Thyroid gland (tissue), 4 donors: Measurements from ENCODE around the gene RTF1.
"Not testable (repeated sequence)": the region's sequence is repeated elsewhere in the genome, so short reads cannot be mapped to it uniquely, and the experiment has no call there.

ENCODE experiments used
- POLR2A ChIP-seq, 2 donors: fragments of 450-650 bp; IDR thresholded peaks; one replicate each; pipeline ENCODE4 v1.6.1; 2017; ENCODE audit warnings: antibody characterized with exemption in 2 of 2, mild to moderate bottlenecking in 2 of 2, moderate library complexity in 1 of 2
- TF ChIP-seq, protein P1 (sequence below), 6 experiments: fragments of 200-600 bp in 3 of 6; fragments of 450-650 bp in 3 of 6; sonication (generic) in 3 of 6; IDR thresholded peaks; one replicate each; pipeline ENCODE4 v1.5.1; 2016 to 2019; ENCODE audit warnings: antibody characterized with exemption in 6 of 6, mild to moderate bottlenecking in 2 of 6, inconsistent platforms in 1 of 6, moderate library complexity in 1 of 6

DNA sequence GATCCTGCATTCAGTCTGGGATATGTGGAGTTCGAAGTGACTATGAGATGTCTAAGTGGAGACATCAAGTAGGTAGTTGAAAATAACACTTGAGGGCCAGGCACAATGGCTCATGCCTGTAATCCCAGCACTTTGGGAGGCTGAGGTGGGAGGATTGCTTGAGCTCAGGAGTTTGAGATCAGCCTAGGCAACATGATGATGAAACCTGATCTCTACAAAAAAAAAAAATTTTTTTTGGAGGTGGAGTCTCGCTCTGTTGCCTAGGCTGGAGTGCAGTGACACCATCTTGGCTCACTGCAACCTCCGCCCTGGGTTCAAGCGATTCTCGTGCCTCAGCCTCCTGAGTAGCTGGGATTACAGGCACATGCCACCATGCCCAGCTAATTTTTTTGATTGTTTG is 9.0 kb downstream of the RTF1 start:
- TF ChIP-seq, protein P1, sequence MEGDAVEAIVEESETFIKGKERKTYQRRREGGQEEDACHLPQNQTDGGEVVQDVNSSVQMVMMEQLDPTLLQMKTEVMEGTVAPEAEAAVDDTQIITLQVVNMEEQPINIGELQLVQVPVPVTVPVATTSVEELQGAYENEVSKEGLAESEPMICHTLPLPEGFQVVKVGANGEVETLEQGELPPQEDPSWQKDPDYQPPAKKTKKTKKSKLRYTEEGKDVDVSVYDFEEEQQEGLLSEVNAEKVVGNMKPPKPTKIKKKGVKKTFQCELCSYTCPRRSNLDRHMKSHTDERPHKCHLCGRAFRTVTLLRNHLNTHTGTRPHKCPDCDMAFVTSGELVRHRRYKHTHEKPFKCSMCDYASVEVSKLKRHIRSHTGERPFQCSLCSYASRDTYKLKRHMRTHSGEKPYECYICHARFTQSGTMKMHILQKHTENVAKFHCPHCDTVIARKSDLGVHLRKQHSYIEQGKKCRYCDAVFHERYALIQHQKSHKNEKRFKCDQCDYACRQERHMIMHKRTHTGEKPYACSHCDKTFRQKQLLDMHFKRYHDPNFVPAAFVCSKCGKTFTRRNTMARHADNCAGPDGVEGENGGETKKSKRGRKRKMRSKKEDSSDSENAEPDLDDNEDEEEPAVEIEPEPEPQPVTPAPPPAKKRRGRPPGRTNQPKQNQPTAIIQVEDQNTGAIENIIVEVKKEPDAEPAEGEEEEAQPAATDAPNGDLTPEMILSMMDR (IDR thresholded peaks at IDR 0.05), result not testable (repeated sequence)
- TF ChIP-seq POLR2A (IDR thresholded peaks at IDR 0.05), result not testable (repeated sequence)
